CD4-positive, alpha-beta T cell (primary cell): Measurements from ENCODE around the gene KDM4F. TPM values are rescaled to one million over a fixed set of nuclear protein-coding genes. Genes with fewer than 3 reads are reported as not detected.

ENCODE experiments used
- ATAC-seq: fragments of 200-7000 bp; cut with Tn5 transposase; one replicate; pipeline ENCODE4 v1.10.0; 2022; ENCODE audit warnings: mild to moderate bottlenecking; ENCODE audit not compliant: poor library complexity
- CTCF ChIA-PET: fragments of 350-600 bp; sonication (Branson Sonifier 250); formaldehyde crosslinking; loops from one replicate; lab custom pipeline; 2021; ENCODE audit warnings: antibody characterized with exemption, inconsistent platforms; lab: Charles Lee
- POLR2A ChIA-PET: fragments of 350-600 bp; sonication (Branson Sonifier 250); formaldehyde crosslinking; loops from one replicate; lab custom pipeline; 2021; ENCODE audit warnings: antibody characterized with exemption, inconsistent platforms; lab: Charles Lee
- DNase-seq, 14 experiments: peaks; one replicate each; pipeline ENCODE4 v3.0.0-alpha.2; 2013 to 2020; ENCODE audit warnings: mixed read lengths in 2 of 14
- H3K27ac ChIP-seq, 2 donors: one replicate each; pipeline versions ENCODE4 v1.5.1 to v1.7.0; 2013; ENCODE audit warnings: low read length in 2 of 2, low read depth in 1 of 2, mild to moderate bottlenecking in 1 of 2
- H3K27me3 ChIP-seq, 2 experiments: 1 replicate in 1 of 2; 2 replicates in 1 of 2; pipeline versions ENCODE4 v1.6.1 to v1.7.0; 2013; ENCODE audit warnings: low read length in 2 of 2, control low read depth in 1 of 2, mild to moderate bottlenecking in 1 of 2, moderate library complexity in 1 of 2; ENCODE audit not compliant: insufficient read depth in 2 of 2, control insufficient read depth in 1 of 2
- H3K36me3 ChIP-seq: one replicate; pipeline ENCODE4 v1.6.1; 2013; ENCODE audit warnings: low read length, control low read depth; ENCODE audit not compliant: insufficient read depth
- H3K4me1 ChIP-seq: one replicate; pipeline ENCODE4 v1.6.1; 2013; ENCODE audit warnings: low read length, control low read depth; ENCODE audit not compliant: insufficient read depth
- H3K4me3 ChIP-seq: one replicate; pipeline ENCODE4 v1.5.1; 2013; ENCODE audit warnings: mild to moderate bottlenecking, low read length, moderate library complexity
- H3K9me3 ChIP-seq, 2 experiments: 1 replicate in 1 of 2; 2 replicates in 1 of 2; pipeline versions ENCODE4 v1.6.1 to v1.7.0; 2013; ENCODE audit warnings: low read length in 2 of 2, mild to moderate bottlenecking in 2 of 2, control low read depth in 1 of 2, moderate library complexity in 1 of 2; ENCODE audit not compliant: control insufficient read depth in 1 of 2, insufficient read depth in 1 of 2
- H3K27ac Mint-ChIP-seq: one replicate; pipeline ENCODE4 v1.8.0; 2020; ENCODE audit warnings: mixed read lengths
- H3K27me3 Mint-ChIP-seq: one replicate; pipeline ENCODE4 v1.8.0; 2021; ENCODE audit warnings: mixed read lengths
- H3K36me3 Mint-ChIP-seq: one replicate; pipeline ENCODE4 v1.8.0; 2021; ENCODE audit warnings: low read depth, mixed read lengths
- H3K4me1 Mint-ChIP-seq: one replicate; pipeline ENCODE4 v1.8.0; 2021; ENCODE audit warnings: low read depth, mixed read lengths
- H3K4me3 Mint-ChIP-seq: one replicate; pipeline ENCODE4 v1.8.0; 2020; ENCODE audit warnings: mild to moderate bottlenecking, mixed read lengths
- H3K9me3 Mint-ChIP-seq: one replicate; pipeline ENCODE4 v1.8.0; 2020; ENCODE audit warnings: mixed read lengths
- CTCF ChIP-seq: fragments of 200-600 bp; IDR thresholded peaks from one replicate; pipeline ENCODE4 v1.8.0; 2022; ENCODE audit warnings: antibody characterized with exemption, mild to moderate bottlenecking
- intact Hi-C, 2 experiments: fragments of 100-400 bp; cut with DNase I in 1 of 2; cut with micrococcal nuclease in 1 of 2; formaldehyde crosslinking; loops; one replicate each; pipeline versions ENCODE4 v1.15.1 to v1.9.0; 2023 to 2025; cut with DNase I, micrococcal nuclease
- total RNA-seq, 174 experiments: library from RNA in 2 of 174; stranded (reverse) in 2 of 174; gene quantifications; one replicate each; pipeline ENCODE4 v1.2.3 and lab custom pipeline; 2021 to 2026

The KDM4F gene
- total RNA-seq, 2 experiments from 2014 or later, result not detected

GRCh38 chr11:95045812-95046211 is 3.4 kb upstream of the KDM4F start:
- peaks cover 0 to 7% of the 10 kb centered on the region in 2 experiments for H3K9me3 ChIP-seq
- Mint-ChIP-seq H3K9me3 (no peaks in the 10 kb centered on the region), H3K27ac (no peak overlapping the region), H3K4me1 (no peaks in the 10 kb centered on the region), H3K4me3 (no peak overlapping the region), H3K27me3 (peaks cover 58% of the 10 kb centered on the region), H3K36me3 (no peaks in the 10 kb centered on the region)
- no peak overlapping the region for H3K4me3 ChIP-seq
- no peak for DNase-seq
- H3K4me1 ChIP-seq, result no peaks in the 10 kb centered on the region
- intact Hi-C loops, result no loop called here
- ChIA-PET CTCF (no interaction called here), POLR2A (no interaction called here)
- no peak for ATAC-seq
- H3K27me3 ChIP-seq, result peaks cover 9 to 10% of the 10 kb centered on the region in 2 experiments
- no peaks in the 10 kb centered on the region for H3K36me3 ChIP-seq
- no peak overlapping the region for H3K27ac ChIP-seq
- no peak for TF ChIP-seq CTCF

- CTCF ChIA-PET, result no interaction called here
- H3K4me1 ChIP-seq, result no peaks in the 10 kb centered on the region
- Mint-ChIP-seq H3K4me3 (no peak overlapping the region), H3K27me3 (peaks cover 53% of the 10 kb centered on the region), H3K9me3 (no peaks in the 10 kb centered on the region), H3K27ac (no peak overlapping the region), H3K36me3 (no peaks in the 10 kb centered on the region), H3K4me1 (no peaks in the 10 kb centered on the region)
- peaks cover 17 to 18% of the 10 kb centered on the region in 2 experiments for H3K27me3 ChIP-seq
- H3K4me3 ChIP-seq, result no peak overlapping the region
- no peak for TF ChIP-seq CTCF
- POLR2A ChIA-PET, result no interaction called here
- no peak overlapping the region for H3K27ac ChIP-seq
- intact Hi-C loops, result loop anchor here in 1 of 2 experiments (10.0 kb wide), 1 partner anchor 54 kb away; no protein-coding TSS in a partner anchor
- DNase-seq (no peak), ATAC-seq (no peak)
- H3K9me3 ChIP-seq, result peaks cover 0 to 8% of the 10 kb centered on the region in 2 experiments
- no peaks in the 10 kb centered on the region for H3K36me3 ChIP-seq
Measured at GRCh38 chr11:95050595-95051202, 1.5 kb downstream of the KDM4F start.

GRCh38 chr11:95054356-95054755 is 5.1 kb downstream of the KDM4F start:
- Mint-ChIP-seq H3K9me3 (no peaks in the 10 kb centered on the region), H3K27ac (no peak overlapping the region), H3K36me3 (no peaks in the 10 kb centered on the region), H3K4me1 (no peaks in the 10 kb centered on the region), H3K4me3 (no peak overlapping the region), H3K27me3 (peaks cover 59% of the 10 kb centered on the region)
- H3K4me3 ChIP-seq, result no peak overlapping the region
- H3K4me1 ChIP-seq, result no peaks in the 10 kb centered on the region
- H3K27ac ChIP-seq, result no peak overlapping the region
- no peak for TF ChIP-seq CTCF
- H3K36me3 ChIP-seq, result no peaks in the 10 kb centered on the region
- H3K9me3 ChIP-seq, result peaks cover 0 to 8% of the 10 kb centered on the region in 2 experiments
- POLR2A ChIA-PET, result no interaction called here
- ATAC-seq, result no peak
- peaks cover 14 to 18% of the 10 kb centered on the region in 2 experiments for H3K27me3 ChIP-seq
- no peak for DNase-seq
- intact Hi-C loops, result loop anchor here in 1 of 2 experiments (10.0 kb wide), 1 partner anchor 50 kb away; no protein-coding TSS in a partner anchor
- CTCF ChIA-PET, result no interaction called here
